OCI-LY7 (cell line): ENCODE results near the gene PXDC1. TPM values are rescaled to one million over a fixed set of nuclear protein-coding genes. Genes with fewer than 3 reads are reported as not detected.
"Not testable (repeated sequence)": the region's sequence is repeated elsewhere in the genome, so short reads cannot be mapped to it uniquely, and the experiment has no call there.

Source experiments
- BruUV-seq: library from RNA; stranded (reverse); fragments of 400-500 nt; replicated peaks from 2 replicates; lab custom pipeline; 2021; lab: Mats Ljungman, UMichigan
- CTCF ChIA-PET: fragments of 300-600 bp; sonication (Branson Sonifier 250); formaldehyde crosslinking; loops from one replicate; lab custom pipeline; 2022; ENCODE audit warnings: antibody characterized with exemption; ENCODE audit not compliant: unreplicated experiment; lab: Charles Lee
- POLR2A ChIA-PET: fragments of 300-600 bp; sonication (Branson Sonifier 250); formaldehyde crosslinking; loops from one replicate; lab custom pipeline; 2022; ENCODE audit warnings: antibody characterized with exemption; lab: Charles Lee
- DNase-seq: peaks from one replicate; pipeline ENCODE4 v3.0.0-alpha.2; 2015; ENCODE audit warnings: low spot score
- H2AFZ ChIP-seq: fragments of 200-600 bp; sonication (generic), shearing (Covaris generic); 2 replicates; pipeline ENCODE4 v1.6.1; 2014; ENCODE audit warnings: mild to moderate bottlenecking, antibody characterized with exemption, low read length, moderate library complexity
- H3K27ac ChIP-seq: fragments of 200-600 bp; sonication (generic); 2 replicates; pipeline ENCODE4 v1.5.1; 2014; ENCODE audit warnings: mixed run types, low read depth, mild to moderate bottlenecking, moderate library complexity, low read length, inconsistent platforms; ENCODE audit not compliant: poor library complexity, severe bottlenecking
- H3K36me3 ChIP-seq: fragments of 200-600 bp; sonication (generic); 2 replicates; pipeline ENCODE4 v1.6.1; 2014; ENCODE audit warnings: mild to moderate bottlenecking, antibody characterized with exemption, low read length, moderate library complexity, mixed read lengths; ENCODE audit not compliant: insufficient read depth
- H3K4me1 ChIP-seq: fragments of 200-600 bp; sonication (generic); 2 replicates; pipeline ENCODE4 v1.5.1; 2014; ENCODE audit warnings: mild to moderate bottlenecking, low read length; ENCODE audit not compliant: insufficient read depth, poor library complexity, severe bottlenecking
- H3K4me2 ChIP-seq: fragments of 200-600 bp; sonication (generic); 2 replicates; pipeline ENCODE4 v1.6.1; 2014; ENCODE audit warnings: mild to moderate bottlenecking, low read length
- H3K4me3 ChIP-seq: fragments of 200-600 bp; sonication (generic); 2 replicates; pipeline ENCODE4 v1.5.1; 2014; ENCODE audit warnings: mild to moderate bottlenecking, low read depth, low read length; ENCODE audit not compliant: poor library complexity, severe bottlenecking
- H3K79me2 ChIP-seq: fragments of 200-600 bp; sonication (generic); 2 replicates; pipeline ENCODE4 v1.6.1; 2016; ENCODE audit warnings: low read depth, mild to moderate bottlenecking, low read length, moderate library complexity, mixed read lengths; ENCODE audit not compliant: insufficient read depth
- H3K9me2 ChIP-seq: fragments of 200-600 bp; sonication (generic); 2 replicates; pipeline ENCODE4 v1.6.1; 2016; ENCODE audit warnings: mild to moderate bottlenecking, low read length, mixed read lengths; ENCODE audit not compliant: insufficient read depth
- H3K9me3 ChIP-seq: fragments of 200-600 bp; sonication (generic); 2 replicates; pipeline ENCODE4 v1.6.1; 2014; ENCODE audit warnings: mild to moderate bottlenecking, mixed run types, low read length, mixed read lengths
- H4K20me1 ChIP-seq: fragments of 200-600 bp; sonication (generic); 2 replicates; pipeline ENCODE4 v1.6.1; 2014; ENCODE audit warnings: mild to moderate bottlenecking, antibody characterized with exemption, low read length, moderate library complexity, mixed read lengths; ENCODE audit not compliant: insufficient read depth
- CTCF ChIP-seq: fragments of 200-600 bp; sonication (generic); conservative IDR thresholded peaks from 2 replicates; pipeline ENCODE4 v1.5.1; 2014; ENCODE audit warnings: mild to moderate bottlenecking, antibody characterized with exemption, low read length, moderate library complexity, mixed read lengths
- EZH2phosphoT487 ChIP-seq: fragments of 200-600 bp; sonication (generic); IDR thresholded peaks from 2 replicates; pipeline ENCODE4 v1.6.1; 2018; ENCODE audit warnings: low read depth, borderline replicate concordance, mild to moderate bottlenecking, mixed run types, antibody characterized with exemption, low read length, moderate library complexity, mixed read lengths
- intact Hi-C: fragments of 100-400 bp; cut with micrococcal nuclease; formaldehyde crosslinking; loops from one replicate; pipeline ENCODE4 v1.10.0; 2022; ENCODE audit not compliant: unreplicated experiment
- total RNA-seq, 2 experiments: library from RNA; depleted of rRNA in 1 of 2; stranded (reverse); fragments of >200 nt in 1 of 2; shearing (Covaris generic) in 1 of 2; gene quantifications; 2 replicates each; pipeline ENCODE4 v1.2.3, GENCODE V29; 2014 to 2022

PXDC1 gene
- total RNA-seq, 2 experiments from 2014 or later = not detected

DNA sequence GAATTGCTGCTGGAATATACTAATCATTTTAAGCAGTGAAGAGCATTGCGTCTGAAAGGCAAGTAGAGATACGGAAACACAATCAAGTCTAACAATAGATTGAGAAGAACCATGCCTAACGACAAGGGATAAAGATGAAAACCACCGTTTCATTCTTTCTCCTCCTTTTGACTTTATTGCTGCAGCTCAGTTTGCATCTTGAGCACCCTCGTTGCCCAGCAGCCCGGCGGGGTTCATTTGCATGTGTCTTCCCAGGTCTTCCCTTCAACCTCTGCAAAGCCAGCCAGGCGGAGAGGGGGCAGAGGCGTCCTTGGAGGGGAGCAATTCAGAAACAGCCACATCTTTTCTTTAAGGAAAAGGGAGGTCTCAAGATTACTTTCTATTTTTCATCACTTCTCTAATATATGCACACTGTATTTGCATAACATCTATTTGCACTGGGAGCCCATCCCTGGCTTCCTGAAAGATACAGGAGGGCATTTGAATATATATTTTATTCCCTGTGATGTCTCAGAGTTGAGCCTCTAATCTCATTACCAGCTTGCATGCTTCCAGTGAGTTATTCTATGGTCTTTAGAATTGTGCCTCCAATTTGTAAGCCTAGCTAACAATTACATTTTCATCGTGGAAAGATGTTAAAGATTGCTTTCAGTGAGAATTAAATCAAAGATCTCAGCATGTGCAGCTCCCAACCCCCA is 18.7 kb upstream of the PXDC1 start:
- TF ChIP-seq EZH2phosphoT487 = no peak
- TF ChIP-seq CTCF = no peak
- no peak for DNase-seq
- ChIA-PET POLR2A (interaction anchor here (1.2 kb wide), 1 partner anchor 10 kb away, joined by 3 read pairs; no protein-coding TSS in a partner anchor), CTCF (no interaction called here)
- BruUV-seq = no TSS peak
- no peaks in the 10 kb centered on the region for H3K79me2 ChIP-seq
- H3K9me3 ChIP-seq = no peaks in the 10 kb centered on the region
- H3K4me1 ChIP-seq = no peaks in the 10 kb centered on the region
- no peak overlapping the region for H3K27ac ChIP-seq
- H2AFZ ChIP-seq = no peak overlapping the region
- no peak overlapping the region for H3K4me3 ChIP-seq
- H3K9me2 ChIP-seq = no peaks in the 10 kb centered on the region
- intact Hi-C loops = no loop called here
- H3K36me3 ChIP-seq = no peaks in the 10 kb centered on the region
- H3K4me2 ChIP-seq = no peak overlapping the region
- H4K20me1 ChIP-seq = no peaks in the 10 kb centered on the region

- Histone ChIP-seq H3K4me2 (no peak overlapping the region), H3K4me3 (no peak overlapping the region), H3K9me2 (no peaks in the 10 kb centered on the region), H3K4me1 (no peaks in the 10 kb centered on the region), H3K9me3 (no peaks in the 10 kb centered on the region), H3K79me2 (no peaks in the 10 kb centered on the region), H4K20me1 (no peaks in the 10 kb centered on the region), H3K27ac (no peak overlapping the region), H2AFZ (no peak overlapping the region), H3K36me3 (no peaks in the 10 kb centered on the region)
- DNase-seq = no peak
- no peak for TF ChIP-seq EZH2phosphoT487
- TF ChIP-seq CTCF = no peak
- intact Hi-C loops = no loop called here
- CTCF ChIA-PET = no interaction called here
- POLR2A ChIA-PET = interaction anchor here (1.2 kb wide), 1 partner anchor 10 kb away, joined by 3 read pairs; no protein-coding TSS in a partner anchor
- no TSS peak for BruUV-seq
Observed at GRCh38 chr6:3769610-3770009, 18.1 kb upstream of the PXDC1 start.

DNA sequence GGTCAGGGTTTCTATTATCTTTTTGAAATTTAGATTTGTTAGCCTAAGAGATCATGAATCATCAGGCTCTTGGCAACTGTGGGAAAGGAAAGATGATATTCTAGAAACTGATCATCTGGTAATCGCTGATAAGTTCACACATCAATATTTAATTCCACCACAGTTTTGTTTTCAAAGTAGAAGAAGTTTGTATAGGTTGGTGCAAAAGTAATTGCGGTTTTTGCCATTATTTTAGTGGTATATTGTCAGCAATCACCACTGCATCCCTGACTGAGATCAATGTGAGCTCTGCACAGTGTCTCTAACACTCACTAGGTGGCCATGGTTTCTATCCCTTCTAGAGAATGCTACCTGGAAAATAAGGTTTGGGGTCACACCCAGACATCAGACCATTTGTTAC is 17.0 kb upstream of the PXDC1 start:
- BruUV-seq = no TSS peak
- no peak for DNase-seq
- no peak overlapping the region for H3K4me3 ChIP-seq
- H3K9me2 ChIP-seq = no peaks in the 10 kb centered on the region
- CTCF ChIA-PET = no interaction called here
- H3K4me2 ChIP-seq = no peak overlapping the region
- TF ChIP-seq CTCF = no peak
- TF ChIP-seq EZH2phosphoT487 = no peak
- H3K9me3 ChIP-seq = no peaks in the 10 kb centered on the region
- no peak overlapping the region for H2AFZ ChIP-seq
- H3K36me3 ChIP-seq = no peaks in the 10 kb centered on the region
- POLR2A ChIA-PET = no interaction called here
- no peaks in the 10 kb centered on the region for H4K20me1 ChIP-seq
- intact Hi-C loops = no loop called here
- H3K27ac ChIP-seq = no peak overlapping the region
- H3K79me2 ChIP-seq = no peaks in the 10 kb centered on the region
- H3K4me1 ChIP-seq = no peaks in the 10 kb centered on the region

DNA sequence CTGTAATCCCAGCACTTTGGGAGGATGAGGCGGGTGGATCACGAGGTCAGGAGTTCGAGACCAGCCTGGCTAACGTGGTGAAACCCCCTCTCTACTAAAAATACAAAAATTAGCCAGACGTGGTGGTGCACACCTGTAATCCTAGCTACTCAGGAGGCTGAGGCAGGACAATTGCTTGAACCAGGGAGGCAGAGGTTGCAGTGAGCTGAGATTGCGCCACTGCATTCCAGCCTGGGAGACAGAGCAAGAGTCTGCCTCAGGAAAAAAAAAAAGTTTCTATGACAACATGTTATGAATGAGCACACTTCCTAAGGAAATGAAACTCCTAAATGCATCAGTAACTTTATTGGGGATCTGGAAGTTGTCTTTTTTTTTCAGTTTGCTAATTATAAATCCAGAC is 16.0 kb upstream of the PXDC1 start:
- H3K9me2 ChIP-seq, H3K36me3 ChIP-seq, H3K27ac ChIP-seq, H3K9me3 ChIP-seq, H4K20me1 ChIP-seq, H3K4me2 ChIP-seq, H2AFZ ChIP-seq, intact Hi-C loops, H3K79me2 ChIP-seq, DNase-seq, CTCF ChIA-PET, H3K4me1 ChIP-seq, H3K4me3 ChIP-seq, BruUV-seq: not testable (repeated sequence)
- POLR2A ChIA-PET = interaction anchor here (0.6 kb wide), 1 partner anchor 1537 kb away, joined by 8 read pairs; no protein-coding TSS in a partner anchor
